Subcutaneous abdominal adipose tissue (tissue), 5 donors: ENCODE data around the gene INHBC.
"Not testable (repeated sequence)": the region's sequence is repeated elsewhere in the genome, so short reads cannot be mapped to it uniquely, and the experiment has no call there.

Experiments used
- H3K27ac ChIP-seq: one replicate; pipeline ENCODE4 v1.7.0; 2013; ENCODE audit warnings: low read depth, mild to moderate bottlenecking, inconsistent platforms, low read length, moderate library complexity
- H3K27me3 ChIP-seq, 5 donors: one replicate each; pipeline ENCODE4 v1.7.0; 2013; ENCODE audit warnings: low read length in 5 of 5, inconsistent platforms in 1 of 5; ENCODE audit not compliant: control insufficient read depth in 5 of 5, insufficient read depth in 4 of 5
- H3K36me3 ChIP-seq, 5 donors: one replicate each; pipeline ENCODE4 v1.7.0; 2013; ENCODE audit warnings: low read length in 5 of 5; ENCODE audit not compliant: control insufficient read depth in 5 of 5, insufficient read depth in 5 of 5
- H3K4me1 ChIP-seq, 5 donors: one replicate each; pipeline ENCODE4 v1.7.0; 2013; ENCODE audit warnings: low read length in 5 of 5, mild to moderate bottlenecking in 3 of 5, moderate library complexity in 1 of 5; ENCODE audit not compliant: control insufficient read depth in 5 of 5, insufficient read depth in 5 of 5
- H3K4me3 ChIP-seq, 5 donors: one replicate each; pipeline ENCODE4 v1.7.0; 2013; ENCODE audit warnings: low read length in 5 of 5, low read depth in 1 of 5
- H3K9ac ChIP-seq, 5 donors: one replicate each; pipeline ENCODE4 v1.7.0; 2013; ENCODE audit warnings: low read length in 5 of 5, mild to moderate bottlenecking in 4 of 5, moderate library complexity in 3 of 5
- H3K9me3 ChIP-seq, 5 donors: one replicate each; pipeline ENCODE4 v1.7.0; 2013; ENCODE audit warnings: low read length in 5 of 5; ENCODE audit not compliant: control insufficient read depth in 5 of 5
- donor health status: healthy.
- donor health status: healthy.
- donor health status: healthy.
- donor health status: healthy.
- donor health status: healthy.

The INHBC gene

GRCh38 chr12:57439762-57440266 lies 5.2 kb downstream of the INHBC start:
- Histone ChIP-seq H3K9ac (no peak overlapping the region), H3K4me3 (no peak overlapping the region), H3K36me3 (no peaks in the 10 kb centered on the region), H3K9me3 (peaks cover 0 to 8% (median 0%) of the 10 kb centered on the region in 5 donors), H3K27ac (no peak overlapping the region), H3K4me1 (no peaks in the 10 kb centered on the region), H3K27me3 (no peaks in the 10 kb centered on the region)

GRCh38 chr12:57441393-57441792 lies 6.8 kb downstream of the INHBC start:
- H3K4me1 ChIP-seq, H3K27ac ChIP-seq, H3K9me3 ChIP-seq, H3K27me3 ChIP-seq, H3K36me3 ChIP-seq, H3K9ac ChIP-seq, H3K4me3 ChIP-seq: not testable (repeated sequence)

- no peaks in the 10 kb centered on the region for H3K4me1 ChIP-seq
These were observed 7.4 kb downstream of the INHBC start for GRCh38 chr12:57441846-57442427.

GRCh38 chr12:57444337-57444736 lies 9.8 kb downstream of the INHBC start:
- not testable (repeated sequence) for H3K27me3 ChIP-seq, H3K27ac ChIP-seq, H3K4me1 ChIP-seq, H3K36me3 ChIP-seq, H3K9me3 ChIP-seq, H3K4me3 ChIP-seq, H3K9ac ChIP-seq

More at GRCh38 chr12:57441846-57442427, 7.4 kb downstream of the INHBC start:
- no peaks in the 10 kb centered on the region for H3K36me3 ChIP-seq
- H3K4me3 ChIP-seq: no peak overlapping the region
- H3K9ac ChIP-seq: no peak overlapping the region
- no peaks in the 10 kb centered on the region for H3K27me3 ChIP-seq
- H3K27ac ChIP-seq: no peak overlapping the region
- peaks cover 0 to 8% (median 0%) of the 10 kb centered on the region in 5 donors for H3K9me3 ChIP-seq

- Histone ChIP-seq H3K9ac (no peak overlapping the region), H3K36me3 (no peaks in the 10 kb centered on the region), H3K9me3 (peaks cover 0 to 8% (median 0%) of the 10 kb centered on the region in 5 donors), H3K27ac (no peak overlapping the region), H3K4me3 (no peak overlapping the region), H3K27me3 (no peaks in the 10 kb centered on the region), H3K4me1 (no peaks in the 10 kb centered on the region)
These were observed 10.2 kb downstream of the INHBC start for GRCh38 chr12:57444744-57445143.

- H3K9ac ChIP-seq: no peak overlapping the region
- H3K27ac ChIP-seq: no peak overlapping the region
- peaks cover 0 to 6% (median 0%) of the 10 kb centered on the region in 5 donors for H3K9me3 ChIP-seq
- no peaks in the 10 kb centered on the region for H3K4me1 ChIP-seq
- H3K36me3 ChIP-seq: no peaks in the 10 kb centered on the region
- H3K4me3 ChIP-seq: no peak overlapping the region
- peaks cover 0 to 4% (median under 1%) of the 10 kb centered on the region in 5 donors for H3K27me3 ChIP-seq
These were observed 11.8 kb downstream of the INHBC start for GRCh38 chr12:57446292-57446960.

- no peak overlapping the region for H3K4me3 ChIP-seq
- H3K4me1 ChIP-seq: no peaks in the 10 kb centered on the region
- no peak overlapping the region for H3K9ac ChIP-seq
- H3K9me3 ChIP-seq: no peaks in the 10 kb centered on the region
- H3K27me3 ChIP-seq: peaks cover 0 to 7% (median 4%) of the 10 kb centered on the region in 5 donors
- H3K27ac ChIP-seq: no peak overlapping the region
- H3K36me3 ChIP-seq: no peaks in the 10 kb centered on the region
These were observed 14.1 kb downstream of the INHBC start for GRCh38 chr12:57448669-57449068.

GRCh38 chr12:57449375-57449774 lies 14.8 kb downstream of the INHBC start:
- Histone ChIP-seq H3K9ac (no peak overlapping the region), H3K4me1 (no peaks in the 10 kb centered on the region), H3K36me3 (no peaks in the 10 kb centered on the region), H3K9me3 (no peaks in the 10 kb centered on the region), H3K27ac (no peak overlapping the region), H3K27me3 (peaks cover 0 to 7% (median 4%) of the 10 kb centered on the region in 5 donors), H3K4me3 (no peak overlapping the region)

GRCh38 chr12:57450057-57450456 lies 15.5 kb downstream of the INHBC start:
- Histone ChIP-seq H3K9ac (no peak overlapping the region), H3K27me3 (peaks cover 0 to 7% (median 4%) of the 10 kb centered on the region in 5 donors), H3K27ac (no peak overlapping the region), H3K4me1 (peaks cover 0 to 5% (median 0%) of the 10 kb centered on the region in 5 donors), H3K9me3 (no peaks in the 10 kb centered on the region), H3K36me3 (no peaks in the 10 kb centered on the region), H3K4me3 (no peak overlapping the region)

GRCh38 chr12:57451233-57451778 lies 16.7 kb downstream of the INHBC start:
- Histone ChIP-seq H3K4me3 (no peak overlapping the region), H3K27ac (no peak overlapping the region), H3K4me1 (peaks cover 0 to 5% (median 0%) of the 10 kb centered on the region in 5 donors), H3K9ac (no peak overlapping the region), H3K9me3 (no peaks in the 10 kb centered on the region), H3K27me3 (peaks cover 0 to 13% (median 6%) of the 10 kb centered on the region in 5 donors), H3K36me3 (no peaks in the 10 kb centered on the region)
